ENCODE data around the gene SYT9. TPM values are rescaled to one million over a fixed set of nuclear protein-coding genes. Genes with fewer than 3 reads are reported as not detected.

SYT9 gene
- polyA plus RNA-seq (2012; ENCODE audit: missing spikeins): not detected

GRCh38 chr11:7251836-7252682, at the start of gene SYT9:
SYT9 (plus strand) TSS chr11:7251904; CDS start chr11:7252187, 283 bp downstream.
- TF ChIP-seq POLR2AphosphoS5 (IDR thresholded peaks at IDR 0.05; ENCODE audit: low read depth, low read length): no peak
- peak; percentile 25 for DNase-seq (ENCODE audit: insufficient read length)
- no peak for FAIRE-seq

GRCh38 chr11:7202412-7202811, 49.3 kb upstream of the SYT9 start:
- no peak for FAIRE-seq
- DNase-seq (ENCODE audit: insufficient read length): no peak
- no peak for TF ChIP-seq POLR2A (IDR thresholded peaks at IDR 0.05; ENCODE audit: low read depth, low read length)
- no peak for TF ChIP-seq TAF1 (IDR thresholded peaks at IDR 0.05; ENCODE audit: borderline replicate concordance, low read depth, low read length)
- TF ChIP-seq POLR2AphosphoS5 (IDR thresholded peaks at IDR 0.05; ENCODE audit: low read depth, low read length): no peak

- DNase-seq (ENCODE audit: insufficient read length) (no peak), FAIRE-seq (no peak)
- TF ChIP-seq TAF1 (IDR thresholded peaks at IDR 0.05; ENCODE audit: borderline replicate concordance, low read depth, low read length) (no peak), POLR2AphosphoS5 (IDR thresholded peaks at IDR 0.05; ENCODE audit: low read depth, low read length) (no peak), POLR2A (IDR thresholded peaks at IDR 0.05; ENCODE audit: low read depth, low read length) (no peak)
Measured at GRCh38 chr11:7204778-7205177, 46.9 kb upstream of the SYT9 start.

- FAIRE-seq (no peak), DNase-seq (ENCODE audit: insufficient read length) (no peak)
- TF ChIP-seq TAF1 (IDR thresholded peaks at IDR 0.05; ENCODE audit: borderline replicate concordance, low read depth, low read length) (no peak), POLR2A (IDR thresholded peaks at IDR 0.05; ENCODE audit: low read depth, low read length) (no peak), POLR2AphosphoS5 (IDR thresholded peaks at IDR 0.05; ENCODE audit: low read depth, low read length) (no peak)
Measured at GRCh38 chr11:7208391-7208790, 43.3 kb upstream of the SYT9 start.

- no peak for FAIRE-seq
- no peak for TF ChIP-seq POLR2A (IDR thresholded peaks at IDR 0.05; ENCODE audit: low read depth, low read length)
- no peak for DNase-seq (ENCODE audit: insufficient read length)
Measured at GRCh38 chr11:7219491-7219890, 32.2 kb upstream of the SYT9 start.

GRCh38 chr11:7220636-7221035, 31.1 kb upstream of the SYT9 start:
- TF ChIP-seq POLR2A (IDR thresholded peaks at IDR 0.05; ENCODE audit: low read depth, low read length) (no peak), POLR2AphosphoS5 (IDR thresholded peaks at IDR 0.05; ENCODE audit: low read depth, low read length) (no peak)
- FAIRE-seq (no peak), DNase-seq (ENCODE audit: insufficient read length) (no peak)

- TF ChIP-seq TAF1 (IDR thresholded peaks at IDR 0.05; ENCODE audit: borderline replicate concordance, low read depth, low read length) (no peak), POLR2A (IDR thresholded peaks at IDR 0.05; ENCODE audit: low read depth, low read length) (no peak), POLR2AphosphoS5 (IDR thresholded peaks at IDR 0.05; ENCODE audit: low read depth, low read length) (no peak)
- DNase-seq (ENCODE audit: insufficient read length) (no peak), FAIRE-seq (no peak)
Measured at GRCh38 chr11:7222619-7223018, 29.1 kb upstream of the SYT9 start.

GRCh38 chr11:7239877-7240276, 11.8 kb upstream of the SYT9 start:
- DNase-seq (ENCODE audit: insufficient read length) (no peak), FAIRE-seq (no peak)
- TF ChIP-seq TAF1 (IDR thresholded peaks at IDR 0.05; ENCODE audit: borderline replicate concordance, low read depth, low read length): no peak
- no peak for TF ChIP-seq POLR2A (IDR thresholded peaks at IDR 0.05; ENCODE audit: low read depth, low read length)
- no peak for TF ChIP-seq POLR2AphosphoS5 (IDR thresholded peaks at IDR 0.05; ENCODE audit: low read depth, low read length)

GRCh38 chr11:7245341-7245740, 6.4 kb upstream of the SYT9 start:
- no peak for TF ChIP-seq TAF1 (IDR thresholded peaks at IDR 0.05; ENCODE audit: borderline replicate concordance, low read depth, low read length)
- TF ChIP-seq POLR2AphosphoS5 (IDR thresholded peaks at IDR 0.05; ENCODE audit: low read depth, low read length): no peak
- TF ChIP-seq POLR2A (IDR thresholded peaks at IDR 0.05; ENCODE audit: low read depth, low read length): no peak
- DNase-seq (ENCODE audit: insufficient read length) (no peak), FAIRE-seq (no peak)

GRCh38 chr11:7246179-7246578, 5.5 kb upstream of the SYT9 start:
- FAIRE-seq (no peak), DNase-seq (ENCODE audit: insufficient read length) (no peak)
- TF ChIP-seq POLR2AphosphoS5 (IDR thresholded peaks at IDR 0.05; ENCODE audit: low read depth, low read length) (no peak), TAF1 (IDR thresholded peaks at IDR 0.05; ENCODE audit: borderline replicate concordance, low read depth, low read length) (no peak), POLR2A (IDR thresholded peaks at IDR 0.05; ENCODE audit: low read depth, low read length) (no peak)

GRCh38 chr11:7250166-7250565, 1.5 kb upstream of the SYT9 start:
- DNase-seq (ENCODE audit: insufficient read length): no peak
- FAIRE-seq: no peak
- TF ChIP-seq POLR2AphosphoS5 (IDR thresholded peaks at IDR 0.05; ENCODE audit: low read depth, low read length) (no peak), TAF1 (IDR thresholded peaks at IDR 0.05; ENCODE audit: borderline replicate concordance, low read depth, low read length) (no peak), POLR2A (IDR thresholded peaks at IDR 0.05; ENCODE audit: low read depth, low read length) (no peak)

- FAIRE-seq (no peak), DNase-seq (ENCODE audit: insufficient read length) (no peak)
- TF ChIP-seq TAF1 (IDR thresholded peaks at IDR 0.05; ENCODE audit: borderline replicate concordance, low read depth, low read length): no peak
- no peak for TF ChIP-seq POLR2AphosphoS5 (IDR thresholded peaks at IDR 0.05; ENCODE audit: low read depth, low read length)
- TF ChIP-seq POLR2A (IDR thresholded peaks at IDR 0.05; ENCODE audit: low read depth, low read length): no peak
Measured at GRCh38 chr11:7251487-7251835, 243 bp upstream of the SYT9 start.

All from GM12892 (cell line).